NCI-H510A treated with DMSO at 0.1 percent for 48 hours (cell line): Measurements from ENCODE around the gene OPA1.

ENCODE experiments used
- DNase-seq: peaks from one replicate; lab custom pipeline; 2025; lab: John Stamatoyannopoulos, UW

Gene OPA1

DNA sequence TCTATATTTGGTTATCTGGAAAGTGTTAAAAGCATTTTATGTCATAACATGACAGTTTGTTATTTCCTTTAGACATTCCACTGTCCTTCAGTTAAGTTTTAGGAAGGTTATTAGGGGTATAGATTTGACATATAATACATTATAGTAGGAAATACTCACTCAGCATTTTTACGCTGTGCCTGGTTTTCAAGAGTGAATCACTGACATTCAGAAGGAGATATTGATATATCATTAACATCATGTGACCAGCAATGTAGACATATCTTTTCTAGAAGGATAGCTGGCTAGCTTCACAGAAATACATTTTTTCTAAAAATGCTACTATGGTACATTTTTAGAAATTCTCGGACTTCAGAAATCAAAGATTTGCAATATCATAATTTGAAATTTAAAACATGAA is 57.6 kb downstream of the OPA1 start:
- no peak for DNase-seq

DNA sequence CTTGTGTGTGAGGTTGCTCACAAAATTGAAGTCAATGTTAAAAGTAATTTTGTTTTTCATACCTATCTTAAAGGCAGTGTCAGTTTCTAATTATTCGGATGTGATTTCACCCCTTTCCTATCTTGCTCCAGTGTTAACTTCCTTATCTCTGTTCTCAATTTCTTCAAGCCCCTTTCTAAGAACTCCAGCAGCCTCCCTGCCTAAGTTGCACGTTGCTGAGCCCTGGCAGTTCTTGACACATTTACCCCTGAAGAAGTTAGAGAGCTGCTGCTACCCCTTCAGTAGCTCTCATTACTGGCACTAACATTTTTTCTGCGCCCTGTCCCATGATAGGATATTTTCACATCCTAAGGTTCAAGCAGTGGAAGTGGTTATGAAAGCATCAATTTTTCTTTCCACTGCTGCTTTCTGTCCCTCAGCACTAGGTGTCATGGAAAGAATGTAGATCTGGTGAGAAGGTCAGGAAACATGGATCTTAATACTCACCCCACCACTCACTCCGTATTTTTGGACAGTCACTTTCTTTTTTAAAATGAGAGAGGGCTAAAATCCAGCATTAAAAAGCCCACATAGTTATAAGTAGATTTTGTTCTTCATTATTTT is 62.9 kb downstream of the OPA1 start:
- DNase-seq: no peak

DNA sequence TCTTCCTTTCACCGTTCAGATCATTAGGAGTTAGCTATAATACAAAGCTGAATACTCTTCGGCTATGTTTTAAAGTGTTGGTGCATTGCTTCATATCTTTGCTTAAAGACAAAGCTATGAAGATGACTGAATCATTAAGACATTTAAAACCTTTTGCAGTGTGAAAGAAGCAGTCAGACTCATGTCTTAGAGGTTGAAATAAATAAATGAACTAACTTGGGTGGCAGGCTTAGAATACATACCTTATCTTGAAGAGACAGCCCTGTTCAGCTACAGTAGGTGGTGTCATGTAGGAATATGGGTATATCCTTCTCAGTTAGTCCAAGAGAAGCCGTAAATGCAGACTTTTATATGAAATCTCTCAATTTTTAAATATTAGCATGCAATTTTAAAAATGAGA is 63.4 kb downstream of the OPA1 start:
- DNase-seq: no peak

GRCh38 chr3:193656878-193657282 is 63.9 kb downstream of the OPA1 start:
- no peak for DNase-seq

DNA sequence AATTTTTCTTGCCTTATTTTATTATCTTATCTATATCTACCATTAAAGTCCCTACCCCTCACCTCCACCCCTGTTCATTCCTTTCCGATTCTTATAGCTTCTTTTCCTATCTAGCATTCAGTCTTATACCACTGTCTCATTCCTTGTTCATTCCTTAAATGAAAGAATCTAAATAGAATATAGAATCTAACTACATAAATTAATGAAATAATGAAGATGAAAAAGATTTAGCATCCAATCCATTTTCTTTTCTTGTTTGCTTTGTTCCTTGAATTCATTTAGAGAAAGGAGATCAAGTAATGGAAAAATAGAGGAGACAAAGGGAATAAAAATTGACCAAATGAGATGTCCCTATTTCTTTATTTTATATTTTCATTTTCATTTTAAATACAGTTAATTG is 67.2 kb downstream of the OPA1 start:
- no peak for DNase-seq

DNA sequence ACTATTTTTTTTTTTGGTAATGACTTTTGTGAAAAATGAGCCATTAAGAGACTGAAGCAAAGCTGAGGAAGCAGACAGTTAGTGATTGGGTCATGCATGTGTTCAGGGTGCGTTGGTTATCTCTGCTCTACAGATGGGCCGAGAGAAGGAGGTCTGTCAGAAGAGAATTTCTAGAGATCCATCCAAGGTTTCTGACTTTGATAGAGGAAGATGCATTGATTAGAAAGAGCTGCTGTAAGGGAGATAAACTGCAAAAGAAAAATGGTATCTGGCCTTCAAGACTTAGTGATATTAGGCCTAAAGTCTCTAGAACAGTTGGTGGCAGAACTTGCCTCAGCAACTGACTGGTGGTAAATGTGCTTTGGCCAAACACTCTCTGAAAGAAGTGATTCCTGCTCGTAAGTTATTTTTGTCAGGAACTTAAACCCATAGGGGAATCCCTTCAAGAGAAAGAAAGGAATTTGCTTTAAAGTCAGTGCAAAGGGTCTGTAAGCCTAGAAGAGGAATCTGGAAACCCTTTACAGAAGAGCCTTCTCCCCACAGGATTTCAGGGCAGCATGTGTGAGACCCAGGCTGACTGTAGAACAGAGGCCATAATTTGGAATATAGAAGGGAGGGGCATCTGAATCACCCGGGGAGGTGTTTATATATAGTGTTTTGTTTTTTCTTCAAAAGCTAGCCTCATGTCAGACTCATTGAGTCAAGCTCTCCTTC is 67.8 kb downstream of the OPA1 start:
- DNase-seq: no peak

GRCh38 chr3:193662757-193663322 is 69.8 kb downstream of the OPA1 start:
- DNase-seq: no peak

DNA sequence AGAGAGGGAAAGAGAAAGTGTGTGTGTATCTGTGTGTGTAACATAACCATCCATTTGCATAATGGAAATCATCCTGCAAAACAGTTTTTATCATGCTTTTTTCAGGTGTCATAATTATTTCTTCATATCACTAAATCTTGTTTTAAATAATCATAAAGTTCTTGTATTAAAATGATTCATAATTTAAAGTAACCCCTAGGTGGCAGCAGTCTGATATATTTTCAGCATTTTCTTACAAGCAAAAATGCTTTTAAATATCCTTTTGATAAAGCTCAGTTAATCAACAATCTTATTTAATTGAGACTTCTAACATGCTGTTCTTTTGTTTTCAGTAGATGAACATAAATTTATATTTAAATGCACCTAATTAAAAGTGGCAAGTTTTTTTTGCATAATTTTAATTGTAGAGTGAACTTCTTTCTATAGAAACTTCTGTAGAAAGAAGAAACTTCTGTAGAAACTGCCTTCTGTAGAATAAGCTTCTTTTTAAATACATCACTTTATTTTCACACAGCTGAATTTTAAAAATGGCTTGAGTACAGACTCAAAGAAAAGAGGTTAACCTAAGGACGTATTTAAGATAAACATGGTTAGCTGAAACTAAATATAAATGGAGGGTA is 72.5 kb downstream of the OPA1 start:
- DNase-seq: peak; percentile 35

- DNase-seq: no peak
These were observed 80.8 kb downstream of the OPA1 start for GRCh38 chr3:193673845-193674244.

GRCh38 chr3:193674714-193675113 is 81.7 kb downstream of the OPA1 start:
- DNase-seq: no peak

GRCh38 chr3:193677734-193678133 is 84.7 kb downstream of the OPA1 start:
- no peak for DNase-seq

GRCh38 chr3:193680220-193680619 is 87.2 kb downstream of the OPA1 start:
- DNase-seq: no peak

- no peak for DNase-seq
These were observed 88.6 kb downstream of the OPA1 start for GRCh38 chr3:193681631-193682030.

DNA sequence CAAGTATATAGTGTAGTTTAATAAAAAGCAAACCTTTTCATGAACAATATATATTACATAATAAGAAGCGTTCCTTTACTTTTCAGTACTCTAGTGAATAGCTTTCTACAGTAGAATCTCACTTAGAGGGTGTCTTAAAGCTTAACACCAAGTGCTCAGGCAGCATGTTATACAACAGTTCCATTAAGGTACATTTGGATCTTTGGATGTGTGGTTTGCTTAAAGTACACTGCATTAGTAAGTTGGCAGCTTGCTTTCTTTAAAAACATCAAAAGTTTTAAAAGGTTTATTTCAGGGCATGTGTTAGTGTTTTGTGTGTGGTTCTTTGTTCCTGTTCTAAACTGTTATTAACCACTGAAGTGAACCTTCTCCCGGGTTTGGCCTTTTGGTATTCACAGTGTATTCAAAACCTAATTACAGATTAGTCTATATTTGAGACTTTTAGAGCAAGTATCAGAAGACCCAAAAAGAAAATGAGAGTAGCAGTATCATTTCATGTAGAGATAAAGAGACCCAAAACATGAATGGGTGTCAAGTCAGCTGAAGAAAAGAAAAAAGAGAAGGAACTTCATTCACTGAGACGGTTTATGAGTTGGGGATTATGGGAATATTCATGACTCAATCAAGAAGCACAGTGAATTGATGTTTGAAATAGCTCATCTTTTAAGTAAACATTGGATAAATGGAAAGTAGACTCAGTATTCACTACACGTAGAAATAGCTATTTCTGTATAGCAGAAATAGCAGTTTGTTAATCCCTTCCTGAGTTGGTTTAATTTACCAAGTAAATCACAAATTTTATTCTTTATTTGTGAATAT is 93.9 kb downstream of the OPA1 start:
- DNase-seq: no peak

GRCh38 chr3:193688834-193689714 is 96.1 kb downstream of the OPA1 start:
- DNase-seq: no peak

- no peak for DNase-seq
These were observed 100.8 kb downstream of the OPA1 start for GRCh38 chr3:193693774-193694173.

- no peak for DNase-seq
These were observed 109.1 kb downstream of the OPA1 start for GRCh38 chr3:193701953-193702635.

- DNase-seq: no peak
These were observed 110.0 kb downstream of the OPA1 start for GRCh38 chr3:193702967-193703366.

- peak; percentile 30 for DNase-seq
These were observed 111.4 kb downstream of the OPA1 start for GRCh38 chr3:193704431-193704830.

- DNase-seq: no peak
These were observed 115.3 kb downstream of the OPA1 start for GRCh38 chr3:193708270-193708669.
